Fibroblast of lung (primary cell): ENCODE results near the gene APLF. TPM values are rescaled to one million over a fixed set of nuclear protein-coding genes. Genes with fewer than 3 reads are reported as not detected.

Experiments
- DNase-seq, 2 donors: peaks; one replicate each; pipeline versions ENCODE4 v3.0.0 to v3.0.0-alpha.2; 2010; ENCODE audit warnings: low read depth in 2 of 2
- H2AFZ ChIP-seq: 2 replicates; pipeline ENCODE4 v1.5.1; 2012; ENCODE audit warnings: low read length, control low read depth, inconsistent platforms
- H3K27ac ChIP-seq: 2 replicates; pipeline ENCODE4 v1.5.1; 2011; ENCODE audit warnings: low read length, control low read depth; ENCODE audit not compliant: insufficient read depth
- H3K27me3 ChIP-seq: 2 replicates; pipeline ENCODE4 v1.5.1; 2011; ENCODE audit warnings: mild to moderate bottlenecking, low read length; ENCODE audit not compliant: control insufficient read depth, insufficient read depth
- H3K36me3 ChIP-seq: 2 replicates; pipeline ENCODE4 v1.5.1; 2011; ENCODE audit warnings: low read length; ENCODE audit not compliant: control insufficient read depth, insufficient read depth
- H3K4me1 ChIP-seq: 2 replicates; pipeline ENCODE4 v1.5.1; 2011; ENCODE audit warnings: low read length; ENCODE audit not compliant: control insufficient read depth, insufficient read depth; ENCODE audit errors: extremely low read depth
- H3K4me2 ChIP-seq: 2 replicates; pipeline ENCODE4 v1.5.1; 2011; ENCODE audit warnings: low read length, control low read depth; ENCODE audit not compliant: insufficient read depth; ENCODE audit errors: extremely low read depth
- H3K4me3 ChIP-seq, 4 experiments: fragments of 200-600 bp in 1 of 4; sonication (generic) in 1 of 4; replicated peaks in 1 of 4; 2 replicates each; pipeline ENCODE4 v1.5.1; 2011 to 2016; ENCODE audit warnings: low read length in 4 of 4, low read depth in 3 of 4, mild to moderate bottlenecking in 3 of 4, control low read depth in 2 of 4, inconsistent platforms in 1 of 4, mixed read lengths in 1 of 4; ENCODE audit not compliant: insufficient read depth in 1 of 4; ENCODE audit errors: control extremely low read depth in 1 of 4
- H3K79me2 ChIP-seq: 2 replicates; pipeline ENCODE4 v1.5.1; 2012; ENCODE audit warnings: mild to moderate bottlenecking, low read length, inconsistent platforms; ENCODE audit not compliant: control insufficient read depth, insufficient read depth
- H3K9ac ChIP-seq: 2 replicates; pipeline ENCODE4 v1.5.1; 2011; ENCODE audit warnings: mild to moderate bottlenecking, low read length, control low read depth; ENCODE audit not compliant: insufficient read depth
- H3K9me3 ChIP-seq: 2 replicates; pipeline ENCODE4 v1.5.1; 2012; ENCODE audit warnings: low read depth, low read length; ENCODE audit not compliant: control insufficient read depth, insufficient read depth
- H4K20me1 ChIP-seq: 2 replicates; pipeline ENCODE4 v1.5.1; 2011; ENCODE audit warnings: low read length; ENCODE audit not compliant: control insufficient read depth, insufficient read depth; ENCODE audit errors: extremely low read depth
- CTCF ChIP-seq, 2 donors: IDR thresholded peaks in 1 of 2; conservative IDR thresholded peaks in 1 of 2; 1 replicate in 1 of 2; 2 replicates in 1 of 2; pipeline ENCODE4 v1.5.1; 2011 to 2012; ENCODE audit warnings: low read length in 2 of 2, control low read depth in 1 of 2, inconsistent platforms in 1 of 2, low read depth in 1 of 2, mild to moderate bottlenecking in 1 of 2
- EZH2 ChIP-seq: IDR thresholded peaks from 2 replicates; pipeline ENCODE4 v1.5.1; 2012; ENCODE audit warnings: low read length, control low read depth, mild to moderate bottlenecking; ENCODE audit errors: missing control alignments
- polyA plus RNA-seq, 2 donors: library from polyadenylated mRNA; depleted of rRNA in 1 of 2; stranded (reverse) in 1 of 2; unstranded in 1 of 2; fragments of >200 nt; gene quantifications; 2 replicates each; pipeline ENCODE4 v1.2.1, GENCODE V29; 2011 to 2012; ENCODE audit warnings: missing spikeins in 1 of 2
- total RNA-seq: library from RNA; depleted of rRNA; stranded (reverse); fragments of >200 nt; gene quantifications from 2 replicates; pipeline ENCODE4 v1.2.1, GENCODE V29; 2014

The APLF gene
- total and polyA plus RNA-seq, 2 donors (not counting 1 experiment from before 2014, with no cell fraction given), result 1.6 to 9.4 TPM

- no peaks in the 10 kb centered on the region for H3K9me3 ChIP-seq
- H3K9ac ChIP-seq, result no peak overlapping the region
- H3K4me2 ChIP-seq, result no peak overlapping the region
- no peaks in the 10 kb centered on the region for H3K27me3 ChIP-seq
- no peaks in the 10 kb centered on the region for H3K4me1 ChIP-seq
- H2AFZ ChIP-seq, result no peak overlapping the region
- H3K36me3 ChIP-seq, result no peaks in the 10 kb centered on the region
- H3K79me2 ChIP-seq, result no peaks in the 10 kb centered on the region
- no peaks in the 10 kb centered on the region for H4K20me1 ChIP-seq
- no peak overlapping the region for H3K4me3 ChIP-seq
- TF ChIP-seq EZH2, result no peak
- TF ChIP-seq CTCF (conservative IDR thresholded peaks at IDR 0.05 in 1 of 2, IDR thresholded peaks at IDR 0.05 in 1 of 2; ENCODE audit: low read depth in 1 of 2, low read length in 2 of 2), result no peak
- DNase-seq, result no peak
- no peak overlapping the region for H3K27ac ChIP-seq
These were observed 47.0 kb downstream of the APLF start for GRCh38 chr2:68514316-68514929.

GRCh38 chr2:68516051-68516955 lies 48.9 kb downstream of the APLF start:
- no peaks in the 10 kb centered on the region for H4K20me1 ChIP-seq
- H3K4me3 ChIP-seq, result no peak overlapping the region
- no peak overlapping the region for H2AFZ ChIP-seq
- H3K27me3 ChIP-seq, result no peaks in the 10 kb centered on the region
- no peak overlapping the region for H3K9ac ChIP-seq
- no peak for DNase-seq
- no peaks in the 10 kb centered on the region for H3K4me1 ChIP-seq
- H3K9me3 ChIP-seq, result no peaks in the 10 kb centered on the region
- no peaks in the 10 kb centered on the region for H3K36me3 ChIP-seq
- no peak overlapping the region for H3K27ac ChIP-seq
- TF ChIP-seq CTCF (conservative IDR thresholded peaks at IDR 0.05 in 1 of 2, IDR thresholded peaks at IDR 0.05 in 1 of 2; ENCODE audit: low read depth in 1 of 2, low read length in 2 of 2), result no peak
- H3K79me2 ChIP-seq, result no peaks in the 10 kb centered on the region
- no peak overlapping the region for H3K4me2 ChIP-seq

DNA sequence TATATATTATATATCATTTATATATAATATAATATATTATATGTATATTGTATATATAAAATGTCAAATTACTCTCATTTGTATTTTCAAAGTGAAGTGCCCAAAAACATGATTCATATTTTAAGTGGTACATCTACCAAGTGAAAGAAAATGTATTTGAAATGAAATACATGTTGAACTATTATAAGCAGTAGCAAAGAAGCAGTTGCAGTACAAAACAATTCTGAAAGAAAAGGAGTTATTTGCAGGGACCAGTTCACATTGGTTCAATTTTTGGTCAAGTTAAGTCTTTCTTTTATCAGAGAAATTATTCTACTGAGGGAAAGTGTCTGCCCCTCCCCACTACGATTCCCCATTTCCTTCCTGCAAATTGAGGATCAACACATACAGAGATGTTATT lies 51.9 kb downstream of the APLF start:
- TF ChIP-seq CTCF (conservative IDR thresholded peaks at IDR 0.05 in 1 of 2, IDR thresholded peaks at IDR 0.05 in 1 of 2; ENCODE audit: low read depth in 1 of 2, low read length in 2 of 2) (no peak), EZH2 (no peak)
- Histone ChIP-seq H3K27ac (no peak overlapping the region), H3K79me2 (no peaks in the 10 kb centered on the region), H3K9ac (no peak overlapping the region), H2AFZ (no peak overlapping the region), H4K20me1 (no peaks in the 10 kb centered on the region), H3K4me3 (no peak overlapping the region), H3K4me1 (no peaks in the 10 kb centered on the region), H3K4me2 (no peak overlapping the region), H3K9me3 (no peaks in the 10 kb centered on the region), H3K36me3 (no peaks in the 10 kb centered on the region), H3K27me3 (no peaks in the 10 kb centered on the region)
- DNase-seq, result no peak
